Activated T-cell treated with anti-CD3 and anti-CD28 coated beads for 24 hours (primary cell): ENCODE results near the gene MYO6.

Experiments used
- DNase-seq: peaks from one replicate; pipeline ENCODE4 v3.0.0-alpha.2; 2020; ENCODE audit warnings: low read depth

The MYO6 gene

DNA sequence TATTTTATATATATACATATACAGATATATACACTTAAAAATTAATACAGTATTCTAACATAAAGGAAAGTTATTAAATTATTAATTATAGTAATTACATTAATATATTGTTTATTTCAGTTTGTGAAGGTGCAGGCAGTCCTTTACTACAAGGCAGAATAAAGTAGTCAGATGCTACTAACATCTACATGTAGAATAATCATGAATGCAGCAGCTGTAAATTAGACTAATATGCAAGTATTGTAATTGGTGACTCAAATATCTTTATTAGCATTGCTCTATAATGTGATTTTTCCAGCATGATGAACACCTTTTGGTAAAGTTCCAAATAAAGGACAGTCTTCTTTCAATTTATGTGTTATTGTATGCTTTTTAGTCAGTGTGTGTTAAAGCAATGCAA is 17.3 kb downstream of the MYO6 start:
- no peak for DNase-seq

DNA sequence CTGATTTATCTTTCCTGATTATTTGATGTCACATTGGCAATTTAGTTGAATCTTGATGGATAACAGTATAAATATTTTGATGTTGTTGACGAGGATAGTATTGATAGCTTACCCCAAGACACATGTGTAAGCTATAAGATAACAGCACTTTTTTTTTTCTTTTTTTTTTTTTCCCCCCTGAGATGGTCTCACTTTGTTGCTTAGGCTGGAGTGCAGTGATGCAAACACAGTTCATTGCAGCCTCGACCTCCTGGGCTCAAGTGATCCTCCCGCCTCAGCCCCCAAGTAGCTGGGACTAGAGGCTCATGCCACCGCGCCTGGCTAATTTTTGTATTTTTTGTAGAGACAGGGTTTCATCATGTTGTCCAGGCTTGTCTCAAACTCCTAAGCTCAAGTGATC is 21.8 kb downstream of the MYO6 start:
- DNase-seq: no peak

DNA sequence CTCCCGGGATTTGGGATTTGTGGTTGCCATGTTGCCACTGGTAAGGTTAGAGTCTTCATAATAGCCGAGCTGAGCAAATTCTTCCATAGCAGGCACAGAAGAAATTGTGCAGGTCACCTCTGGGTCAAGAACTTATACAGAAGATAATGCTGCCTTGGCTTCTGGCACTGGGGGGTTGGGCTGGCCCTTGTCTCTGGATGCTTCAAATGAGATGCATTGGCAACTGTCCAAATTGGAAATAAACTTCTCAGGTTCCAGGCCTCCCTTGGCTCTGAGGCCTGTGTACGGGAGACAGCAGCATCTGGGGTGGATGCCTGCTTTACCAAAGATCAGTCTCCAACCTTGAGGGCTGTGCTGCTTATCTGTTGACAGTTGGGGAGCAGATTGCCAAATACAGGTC is 26.2 kb downstream of the MYO6 start:
- no peak for DNase-seq

DNA sequence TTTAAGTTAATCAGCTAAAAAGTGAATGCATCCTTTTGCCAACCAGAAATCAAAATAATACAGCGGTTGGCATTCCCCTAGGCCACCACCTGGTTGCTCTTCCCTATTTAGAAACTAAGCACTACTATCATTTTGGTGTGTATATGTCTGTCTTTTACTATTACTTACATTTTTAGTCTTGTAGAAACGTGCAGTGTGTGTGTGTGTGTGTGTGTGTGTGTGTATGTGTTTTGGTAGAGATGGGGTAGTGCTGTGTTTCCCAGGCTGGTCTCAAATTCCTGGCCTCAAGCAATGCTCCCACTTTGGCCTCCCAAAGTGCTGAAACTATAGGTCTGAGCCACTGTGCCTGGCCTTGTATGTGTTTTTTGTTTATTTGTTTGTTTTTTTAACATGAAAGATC is 27.4 kb downstream of the MYO6 start:
- DNase-seq: no peak

DNA sequence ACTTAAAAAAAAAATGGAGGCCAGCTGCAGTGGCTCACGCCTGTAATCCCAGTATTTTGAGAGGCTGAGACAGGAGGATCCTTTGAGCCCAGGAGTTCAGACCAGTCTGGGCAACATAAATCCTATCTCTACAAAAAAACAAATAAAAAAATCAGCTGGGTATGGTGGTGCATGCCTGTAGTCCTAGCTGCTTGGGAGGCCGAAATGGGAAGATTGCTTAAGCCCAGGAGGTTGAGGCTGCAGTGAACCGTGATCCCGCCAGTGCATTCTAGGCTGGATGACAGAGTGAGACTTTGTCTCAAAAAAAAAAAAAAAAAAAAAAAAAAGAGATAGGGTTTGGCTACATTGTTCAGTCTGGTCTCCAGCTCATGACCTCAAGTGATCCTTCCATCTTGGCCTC is 29.7 kb downstream of the MYO6 start:
- no peak for DNase-seq

DNA sequence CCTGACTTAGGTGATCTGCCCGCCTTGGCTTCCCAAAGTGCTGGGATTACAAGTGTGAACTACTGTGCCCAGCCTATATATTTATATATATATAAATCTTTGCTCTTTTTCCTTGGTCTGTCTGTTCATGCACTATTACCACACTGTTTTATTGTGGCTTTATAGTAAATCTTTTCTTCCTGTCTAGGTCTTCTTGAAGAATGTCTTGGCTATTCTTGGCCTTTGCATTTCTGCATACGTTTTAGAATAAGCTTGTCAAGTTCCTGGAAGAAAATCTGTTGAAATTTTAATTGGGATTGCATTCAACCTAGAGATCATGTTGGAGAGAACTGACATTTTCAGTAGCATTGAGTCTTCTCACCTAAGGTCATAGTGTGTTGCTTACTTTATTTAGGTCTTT is 37.1 kb downstream of the MYO6 start:
- DNase-seq: no peak

DNA sequence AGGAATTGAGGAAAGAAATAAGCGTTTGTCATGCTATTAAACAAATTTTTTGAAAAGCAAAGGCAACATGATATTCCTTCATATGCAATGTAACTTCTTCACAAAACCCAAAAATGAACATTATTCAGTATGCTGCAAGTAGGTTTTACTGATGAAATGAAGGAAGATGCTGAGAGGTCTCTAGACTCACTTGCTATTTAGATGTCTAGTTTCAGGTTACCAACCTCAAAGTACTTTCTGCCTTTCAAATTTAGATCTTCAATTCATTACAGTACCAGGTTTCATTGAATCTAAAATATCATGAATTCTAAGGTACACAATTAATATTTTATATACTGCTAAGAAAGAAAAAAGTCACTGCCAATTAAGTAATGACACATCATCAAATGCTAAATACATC is 39.9 kb downstream of the MYO6 start:
- DNase-seq: no peak

DNA sequence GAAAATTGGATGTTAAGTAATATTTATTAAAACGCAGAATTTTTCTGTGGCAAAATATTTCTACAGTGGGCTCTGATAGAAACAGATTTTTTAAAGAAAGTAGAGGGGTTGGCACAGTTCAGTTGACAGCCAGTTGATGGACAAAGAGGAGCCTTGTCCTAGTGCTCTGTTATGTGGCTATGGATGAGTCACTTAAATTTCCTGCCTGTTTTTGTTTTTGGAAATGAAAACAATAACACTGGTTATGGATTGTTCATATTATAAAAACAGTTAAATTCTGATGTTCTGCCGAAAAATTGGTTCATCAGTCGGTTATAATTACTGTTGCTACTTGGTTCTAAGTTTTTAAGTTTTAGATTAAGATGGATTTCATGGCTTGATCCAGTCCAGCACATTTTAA is 42.8 kb downstream of the MYO6 start:
- no peak for DNase-seq

DNA sequence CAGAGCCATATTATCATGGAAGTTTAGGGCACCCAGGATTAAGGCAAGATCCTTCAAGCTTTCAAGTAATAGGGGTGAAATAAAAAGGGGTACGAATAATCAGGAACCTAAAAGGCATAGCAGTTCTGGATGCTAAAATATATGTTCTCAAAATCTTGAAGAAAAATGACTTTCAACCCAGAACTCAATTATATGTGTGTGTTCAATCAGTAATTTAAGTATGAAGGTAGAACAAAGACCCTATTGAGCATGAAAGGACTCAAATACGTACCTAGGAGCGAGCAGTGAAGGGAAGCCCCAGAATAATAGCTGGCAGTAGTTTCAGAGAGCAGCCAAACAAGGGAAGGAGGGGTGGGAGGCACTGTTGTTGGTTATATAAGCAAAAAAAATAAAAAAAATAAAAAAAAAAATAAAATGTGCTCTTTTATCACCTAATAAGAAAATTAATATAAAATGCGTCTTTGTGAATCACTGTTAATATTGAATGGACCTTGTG is 45.4 kb downstream of the MYO6 start:
- DNase-seq: no peak

DNA sequence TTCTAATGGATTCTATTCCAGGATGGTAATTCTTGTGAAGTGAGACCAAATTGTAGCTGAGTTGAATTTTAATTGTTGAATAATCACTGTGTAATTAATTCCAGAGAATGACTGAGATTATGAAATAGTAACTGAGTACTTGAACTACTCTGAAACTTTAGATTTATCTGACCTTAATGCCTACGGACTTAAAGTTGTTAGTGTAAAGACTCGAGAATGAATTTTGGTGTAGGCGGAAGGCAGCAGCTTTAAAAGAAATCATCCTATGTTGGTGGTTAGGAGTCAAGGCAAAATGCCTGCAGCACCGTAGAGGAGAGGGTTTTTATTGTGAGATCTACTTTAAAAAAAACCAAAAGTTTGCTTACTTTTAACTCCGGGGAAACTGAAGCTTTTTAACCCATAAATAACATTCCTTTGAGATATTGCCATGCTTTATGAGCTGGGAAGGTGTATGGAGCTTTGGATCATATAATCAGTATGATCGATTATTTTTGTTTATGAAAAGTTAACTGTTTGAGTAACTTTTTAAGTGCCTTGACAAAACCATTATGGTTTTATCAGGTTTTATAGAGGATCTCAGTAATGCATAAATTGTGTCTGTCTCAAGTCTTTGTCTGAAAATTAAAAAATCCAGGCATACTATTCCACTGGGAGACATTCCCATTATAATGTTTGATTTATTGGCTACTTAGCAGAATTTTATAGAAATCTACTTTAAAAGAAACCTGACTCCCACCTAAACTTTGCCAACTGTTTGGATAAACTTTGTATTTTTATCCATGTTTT is 46.1 kb downstream of the MYO6 start:
- DNase-seq: no peak

DNA sequence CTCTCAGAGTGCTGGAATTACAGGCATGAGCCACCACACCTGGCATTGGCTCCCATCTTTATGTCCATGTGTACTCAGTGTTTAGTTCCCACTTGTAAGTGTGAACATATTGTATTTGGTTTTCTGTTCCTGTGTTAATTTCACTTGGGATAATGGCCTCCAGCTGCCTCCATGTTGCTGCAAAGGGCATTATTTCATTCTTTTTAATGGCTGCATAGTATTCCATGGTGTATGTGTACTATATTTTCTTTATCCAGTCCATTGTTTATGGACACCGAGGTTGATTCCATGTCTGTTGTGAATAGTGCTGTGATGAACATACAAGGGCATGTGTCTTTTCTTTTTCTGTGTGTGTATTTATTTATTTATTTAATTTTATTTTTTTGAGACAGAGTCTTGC is 47.7 kb downstream of the MYO6 start:
- DNase-seq: no peak

DNA sequence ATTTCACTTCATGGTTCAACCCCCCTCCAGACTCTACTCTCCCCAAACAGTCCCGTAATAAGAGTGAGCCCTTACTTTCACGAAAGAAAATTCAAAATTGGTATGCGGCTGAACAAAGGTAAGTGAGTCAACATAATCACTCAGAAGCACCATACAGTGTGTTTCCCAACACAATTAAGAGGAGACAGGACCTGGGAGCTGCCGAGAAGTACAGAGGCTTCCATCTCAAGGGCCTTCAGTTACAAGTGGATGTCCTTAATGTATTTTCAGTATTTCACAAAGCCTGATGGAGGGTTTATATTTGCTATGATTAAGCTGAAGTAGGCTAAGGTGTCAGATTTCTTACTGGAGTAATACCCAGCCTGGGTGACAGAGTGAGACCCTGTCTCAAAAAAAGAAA is 51.1 kb downstream of the MYO6 start:
- no peak for DNase-seq

DNA sequence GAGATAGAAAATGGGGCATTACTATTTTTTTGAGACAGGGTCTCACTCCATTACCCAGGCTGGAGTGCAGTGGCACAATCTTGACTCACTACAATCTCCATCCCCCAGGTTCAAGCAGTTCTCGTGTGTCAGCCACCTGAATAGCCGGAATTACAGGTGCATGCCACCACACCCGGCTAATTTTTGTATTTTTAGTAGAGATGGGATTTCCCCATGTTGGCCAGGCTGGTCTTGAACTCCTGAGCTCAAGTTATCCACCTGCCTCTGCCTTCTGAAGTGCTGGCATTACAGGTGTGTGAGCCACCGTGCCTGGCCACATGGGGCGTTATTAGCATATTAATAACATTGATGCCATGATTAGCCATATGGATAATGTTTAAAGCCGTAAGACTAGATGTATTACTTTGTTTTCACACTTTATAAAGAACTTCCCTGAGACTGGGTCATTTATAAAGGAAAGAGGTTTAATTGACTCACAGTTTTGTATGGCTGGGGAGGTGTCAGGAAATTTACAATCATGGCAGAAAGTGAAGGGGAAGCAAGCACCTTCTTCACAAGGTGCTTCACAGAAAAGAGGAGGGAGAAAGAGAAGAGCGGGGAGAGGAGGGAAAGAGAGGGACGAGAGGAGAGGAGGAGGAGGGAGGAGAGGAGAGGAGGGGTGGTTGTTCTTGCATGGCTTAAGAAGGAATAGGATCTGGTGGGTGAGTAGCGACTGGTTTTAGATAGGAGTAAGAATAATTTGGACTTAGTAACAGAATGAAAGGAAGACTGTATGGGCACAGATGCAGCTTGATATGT is 51.9 kb downstream of the MYO6 start:
- DNase-seq: no peak

DNA sequence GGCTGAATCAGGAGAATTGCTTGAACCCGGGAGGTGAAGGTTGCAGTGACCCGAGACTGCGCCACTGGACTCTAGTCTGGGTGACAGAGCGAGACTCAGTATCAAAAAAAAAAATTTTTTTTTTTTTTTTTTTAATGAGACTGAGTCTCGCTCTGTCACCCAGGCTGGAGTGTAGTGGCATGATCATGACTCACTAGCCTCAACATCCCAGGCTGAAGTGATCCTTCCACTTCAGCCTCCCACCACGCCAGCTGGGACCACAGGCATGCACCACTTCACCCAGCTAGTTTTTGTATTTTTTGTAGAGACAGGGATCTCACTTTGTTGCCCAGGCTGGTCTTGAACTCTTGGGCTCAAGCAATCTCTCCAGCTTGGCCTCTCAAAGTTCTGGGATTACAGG is 53.3 kb downstream of the MYO6 start:
- no peak for DNase-seq

DNA sequence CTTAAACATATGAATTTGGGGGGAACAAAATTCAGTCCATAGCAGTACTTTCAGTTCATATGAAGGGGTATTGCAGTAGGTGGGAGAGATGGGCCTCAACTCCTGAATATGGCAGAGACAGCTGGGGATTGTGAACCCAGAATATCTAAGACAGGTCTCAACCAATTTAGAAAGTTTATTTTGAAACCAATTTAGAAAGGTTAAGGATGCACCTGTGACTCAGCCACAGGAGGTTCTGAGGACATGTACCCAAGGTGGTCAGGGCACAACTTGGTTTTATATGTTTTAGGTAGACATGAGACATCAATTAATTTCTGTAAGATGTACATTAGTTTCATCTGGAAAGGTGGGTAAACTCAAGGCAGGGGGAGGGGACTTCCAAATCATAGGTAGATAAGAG is 59.5 kb downstream of the MYO6 start:
- DNase-seq: no peak

DNA sequence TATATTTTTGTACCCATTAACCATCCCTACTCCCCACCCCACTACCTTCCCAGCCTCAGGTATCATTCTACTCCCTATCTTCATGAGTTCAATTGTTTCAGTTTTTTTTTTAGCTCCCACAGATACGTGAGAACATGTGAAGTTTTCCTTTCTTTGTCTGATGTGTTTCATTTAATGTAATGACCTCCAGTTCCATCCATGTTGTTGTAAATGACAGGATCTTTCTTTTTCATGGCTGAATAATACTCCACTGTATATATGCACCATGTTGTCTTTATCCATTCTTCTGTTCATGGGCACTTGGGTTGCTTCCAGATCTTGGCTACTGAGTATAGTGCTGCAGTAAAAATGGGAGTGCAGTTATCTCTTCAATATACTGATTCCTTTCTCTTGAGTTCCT is 63.5 kb downstream of the MYO6 start:
- DNase-seq: no peak

DNA sequence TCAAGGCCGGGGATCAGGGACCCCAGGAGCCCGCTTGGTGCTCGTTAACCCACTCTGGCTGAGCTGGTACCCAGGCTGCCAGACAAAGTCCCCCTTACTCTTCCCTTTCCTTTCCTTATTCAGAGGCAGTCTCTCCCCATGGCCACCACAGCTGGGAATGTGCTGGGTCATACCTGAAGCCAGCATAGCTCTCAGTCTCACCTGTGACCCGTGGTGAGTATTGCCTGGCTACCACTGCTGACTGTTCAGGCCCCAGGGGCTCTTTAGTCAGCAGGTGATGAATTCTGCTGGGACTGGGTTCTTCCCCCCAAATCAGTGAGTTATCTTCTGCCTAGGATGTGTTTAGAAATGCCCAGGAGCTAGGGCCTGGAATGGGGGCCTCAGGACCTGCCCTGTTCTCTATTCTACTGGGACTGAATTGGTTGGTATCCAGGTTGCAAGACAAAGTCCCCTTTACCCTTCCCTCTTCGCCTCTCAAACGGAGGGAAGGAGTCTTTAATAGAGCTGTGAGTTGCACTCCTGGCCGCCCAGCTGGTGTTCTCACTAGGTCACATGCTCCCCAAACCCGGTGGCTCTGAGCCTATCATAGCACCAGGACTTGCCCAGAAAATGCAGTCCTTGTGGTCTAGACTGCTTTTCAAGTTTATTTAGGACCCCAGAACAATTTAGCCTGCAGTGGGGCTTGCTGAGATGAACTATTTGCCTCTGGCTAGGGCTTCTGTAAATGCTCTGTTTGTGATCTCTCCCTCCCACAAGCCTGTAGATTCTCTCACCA is 64.6 kb downstream of the MYO6 start:
- DNase-seq: no peak

DNA sequence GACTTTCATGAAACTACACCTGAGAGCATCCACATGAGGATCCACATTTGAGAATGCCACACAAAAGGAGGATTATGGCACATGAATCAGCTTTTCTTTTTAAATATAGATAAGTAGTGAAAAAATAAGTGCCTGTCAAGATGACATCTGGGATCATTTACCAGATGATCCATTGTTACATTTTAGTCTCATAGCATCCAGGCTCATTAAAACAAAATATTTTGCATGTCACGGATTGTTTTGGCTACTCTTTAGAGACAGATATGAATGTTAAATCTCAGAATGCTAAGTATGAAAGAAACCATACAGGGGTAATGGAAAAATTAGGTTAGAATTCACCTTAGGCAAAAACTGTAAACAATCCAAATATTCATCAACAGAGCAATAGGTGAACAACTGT is 66.7 kb downstream of the MYO6 start:
- DNase-seq: no peak

DNA sequence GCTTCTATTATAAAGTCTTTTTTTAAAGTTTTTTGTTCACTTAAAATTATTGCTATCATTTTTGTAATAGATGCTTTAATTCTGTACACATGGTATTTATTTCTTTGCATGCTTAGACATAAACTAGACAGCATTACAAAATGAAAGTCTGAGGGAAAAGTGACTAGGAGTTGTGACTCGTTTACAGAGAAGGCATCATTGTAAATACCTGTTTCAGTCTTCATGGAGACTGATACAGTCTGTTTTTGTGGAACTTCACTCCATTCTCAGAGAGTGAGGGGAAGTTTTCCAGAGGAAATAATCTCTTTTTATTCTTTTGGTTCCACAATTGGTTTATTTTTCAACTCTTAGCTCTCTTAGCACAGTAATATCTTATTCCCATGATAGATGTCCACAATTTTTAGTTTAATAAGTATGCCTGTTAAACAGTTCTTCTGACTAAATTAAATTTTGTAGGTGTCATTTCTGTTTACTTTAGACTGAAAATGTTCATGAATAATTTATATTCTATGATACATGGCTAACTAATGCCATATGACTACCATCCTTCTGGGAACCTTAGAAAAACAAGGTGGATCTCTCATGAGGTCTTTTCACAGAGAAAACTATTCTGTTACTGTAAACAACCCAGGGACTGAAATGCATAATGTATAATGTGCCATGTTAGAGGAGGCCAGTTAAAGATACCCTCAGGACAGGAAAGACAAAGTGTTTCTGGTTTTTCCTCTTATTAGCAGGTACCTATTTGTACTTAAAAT is 69.2 kb downstream of the MYO6 start:
- no peak for DNase-seq

DNA sequence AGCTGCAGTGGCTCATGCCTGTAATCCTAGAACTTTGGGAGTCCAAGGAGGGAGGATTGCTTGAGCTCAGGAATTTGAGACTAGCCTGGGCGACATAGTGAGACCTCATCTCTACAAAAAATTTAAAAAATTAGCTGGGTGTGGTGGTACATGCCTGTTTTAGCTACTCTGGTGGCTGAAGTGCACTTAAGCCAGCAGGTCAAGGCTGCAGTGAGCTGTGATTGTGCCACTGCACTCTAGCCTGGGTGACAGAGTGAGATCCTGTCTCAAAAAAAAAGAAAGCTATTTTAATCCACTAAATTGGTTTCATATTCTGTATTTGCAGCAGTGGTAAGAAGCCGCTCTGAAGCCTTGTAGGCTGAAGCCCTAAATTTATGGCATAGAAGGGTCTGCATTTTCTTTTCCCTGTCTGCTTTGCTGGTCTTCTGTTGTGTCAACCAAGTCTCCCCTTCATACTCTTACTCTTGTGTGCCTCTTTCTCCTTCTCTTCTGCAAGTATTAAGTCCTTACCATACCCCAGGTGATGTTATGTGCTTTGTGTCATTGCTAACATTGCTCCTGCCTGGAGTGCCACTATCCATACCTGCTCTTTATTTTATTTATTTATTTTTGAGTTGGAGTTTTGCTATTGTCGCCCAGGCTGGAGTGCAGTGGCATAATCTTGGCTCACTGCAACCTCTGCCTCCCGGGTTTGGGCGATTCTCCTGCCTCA is 70.9 kb downstream of the MYO6 start:
- no peak for DNase-seq

DNA sequence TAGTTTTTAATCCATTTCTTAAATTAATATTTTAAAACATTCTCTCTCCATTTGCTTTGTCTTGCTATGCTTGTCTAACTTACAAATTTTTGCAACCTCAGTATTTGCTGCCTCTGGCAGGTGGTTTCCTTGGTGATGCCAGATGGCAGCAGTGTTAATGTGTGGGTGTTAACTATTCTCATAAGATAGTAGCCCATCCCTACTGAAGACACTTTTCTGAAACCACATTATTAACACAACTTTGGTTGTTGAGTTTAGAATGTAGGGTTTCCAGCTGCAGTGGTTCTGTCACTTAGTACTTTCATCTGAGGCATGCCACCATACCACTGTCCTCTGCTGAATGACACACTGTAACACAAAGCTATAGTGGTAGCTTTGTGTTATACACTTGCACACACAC is 75.1 kb downstream of the MYO6 start:
- no peak for DNase-seq
